BJ (cell line): ENCODE data around the gene C19orf85. TPM values are rescaled to one million over a fixed set of nuclear protein-coding genes. Genes with fewer than 3 reads are reported as not detected.

Experiments used
- CTCF ChIA-PET: fragments of 350-600 bp; formaldehyde crosslinking; extraction: SDS; loops from one replicate; lab custom pipeline; 2021; ENCODE audit warnings: antibody characterized with exemption, inconsistent platforms; lab: Yijun Ruan, JAX
- POLR2A ChIA-PET: fragments of 300-600 bp; sonication (Branson Sonifier 250); formaldehyde crosslinking; extraction: SDS; loops from one replicate; lab custom pipeline; 2021; ENCODE audit warnings: antibody characterized with exemption; lab: Charles Lee
- DNase-seq: peaks from one replicate; pipeline ENCODE4 v3.0.0-alpha.2; 2011; ENCODE audit warnings: low read depth
- H3K27me3 ChIP-seq: 2 replicates; pipeline ENCODE4 v1.6.0; 2011; ENCODE audit warnings: low read length; ENCODE audit not compliant: control insufficient read depth, insufficient read depth
- H3K36me3 ChIP-seq: 2 replicates; pipeline ENCODE4 v1.5.1; 2011; ENCODE audit warnings: low read length; ENCODE audit not compliant: control insufficient read depth, insufficient read depth
- H3K4me3 ChIP-seq: 2 replicates; pipeline ENCODE4 v1.5.1; 2011; ENCODE audit warnings: low read depth, mild to moderate bottlenecking, control low read depth, low read length
- polyA plus RNA-seq: library from polyadenylated mRNA; depleted of rRNA; stranded (reverse); fragments of >200 nt; gene quantifications from 2 replicates; pipeline ENCODE4 v1.2.3, GENCODE V29; 2011
- TF ChIP-seq, protein P1 (sequence below): IDR thresholded peaks from 2 replicates; pipeline ENCODE4 v1.5.1; 2011; ENCODE audit warnings: low read depth, mild to moderate bottlenecking, control low read depth, inconsistent platforms, low read length, moderate library complexity; ENCODE audit not compliant: insufficient read depth

C19orf85 gene
- polyA plus RNA-seq, 1 experiment: not detected

DNA sequence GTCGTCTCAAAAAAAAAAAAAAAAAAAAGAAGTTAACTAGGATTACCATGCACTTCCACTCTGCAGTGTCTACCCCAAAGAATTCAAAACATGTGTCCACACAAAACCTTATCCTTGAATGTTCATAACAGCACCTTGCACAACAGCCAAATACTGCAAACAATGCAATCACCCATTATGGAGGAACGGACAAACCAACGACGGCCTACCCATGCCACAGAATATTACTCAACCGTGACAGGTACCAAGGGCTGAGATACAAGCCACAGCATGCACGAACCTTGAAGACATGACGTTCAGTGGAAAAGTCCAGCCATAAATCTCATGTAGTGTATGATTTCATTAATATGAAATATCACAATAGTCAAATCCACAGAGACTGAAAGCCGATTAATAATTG, 18.5 kb downstream of the C19orf85 start:
- peaks cover 32% of the 10 kb centered on the region for H3K27me3 ChIP-seq
- DNase-seq: no peak
- POLR2A ChIA-PET: no interaction called here
- no peak overlapping the region for H3K4me3 ChIP-seq
- TF ChIP-seq, protein P1, sequence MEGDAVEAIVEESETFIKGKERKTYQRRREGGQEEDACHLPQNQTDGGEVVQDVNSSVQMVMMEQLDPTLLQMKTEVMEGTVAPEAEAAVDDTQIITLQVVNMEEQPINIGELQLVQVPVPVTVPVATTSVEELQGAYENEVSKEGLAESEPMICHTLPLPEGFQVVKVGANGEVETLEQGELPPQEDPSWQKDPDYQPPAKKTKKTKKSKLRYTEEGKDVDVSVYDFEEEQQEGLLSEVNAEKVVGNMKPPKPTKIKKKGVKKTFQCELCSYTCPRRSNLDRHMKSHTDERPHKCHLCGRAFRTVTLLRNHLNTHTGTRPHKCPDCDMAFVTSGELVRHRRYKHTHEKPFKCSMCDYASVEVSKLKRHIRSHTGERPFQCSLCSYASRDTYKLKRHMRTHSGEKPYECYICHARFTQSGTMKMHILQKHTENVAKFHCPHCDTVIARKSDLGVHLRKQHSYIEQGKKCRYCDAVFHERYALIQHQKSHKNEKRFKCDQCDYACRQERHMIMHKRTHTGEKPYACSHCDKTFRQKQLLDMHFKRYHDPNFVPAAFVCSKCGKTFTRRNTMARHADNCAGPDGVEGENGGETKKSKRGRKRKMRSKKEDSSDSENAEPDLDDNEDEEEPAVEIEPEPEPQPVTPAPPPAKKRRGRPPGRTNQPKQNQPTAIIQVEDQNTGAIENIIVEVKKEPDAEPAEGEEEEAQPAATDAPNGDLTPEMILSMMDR: no peak
- CTCF ChIA-PET: interaction anchor here (1.4 to 1.9 kb wide), 2 partner anchors 9 to 28 kb away, joined by 6 to 8 read pairs; no protein-coding TSS in a partner anchor
- no peaks in the 10 kb centered on the region for H3K36me3 ChIP-seq

DNA sequence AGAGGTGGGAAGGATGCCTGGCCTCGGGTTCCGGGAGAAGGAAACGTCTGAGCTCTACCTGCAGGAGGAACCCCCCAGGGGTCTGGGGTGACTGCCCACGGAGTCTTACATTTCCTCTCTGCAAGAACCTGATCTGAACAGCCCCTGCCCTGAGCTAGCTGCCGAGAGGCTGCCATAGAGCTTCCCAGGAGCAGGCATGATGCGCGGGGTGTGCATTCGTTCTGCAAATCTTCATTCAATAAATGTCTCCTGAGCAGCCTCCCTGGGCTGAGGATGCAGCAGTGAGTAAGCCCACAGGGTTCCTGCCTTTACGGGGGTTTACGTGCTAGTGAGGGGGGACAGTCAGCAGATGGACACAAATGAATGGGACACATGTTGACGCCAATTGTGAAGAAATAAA, 19.9 kb downstream of the C19orf85 start:
- Histone ChIP-seq H3K27me3 (peaks cover 35% of the 10 kb centered on the region), H3K4me3 (no peak overlapping the region), H3K36me3 (no peaks in the 10 kb centered on the region)
- ChIA-PET CTCF (interaction anchor here (0.6 to 2.1 kb wide), 5 partner anchors 9 to 284 kb away, joined by 3 to 10 read pairs (median 4); partner anchors contain the start of gene ISOC2), POLR2A (no interaction called here)
- no peak for DNase-seq
- TF ChIP-seq, protein P1: no peak

- H3K4me3 ChIP-seq: no peak overlapping the region
- ChIA-PET POLR2A (no interaction called here), CTCF (interaction anchor here (0.6 to 2.1 kb wide), 6 partner anchors 10 to 284 kb away, joined by 3 to 10 read pairs (median 4); partner anchors contain the start of gene ISOC2)
- no peak for DNase-seq
- H3K27me3 ChIP-seq: peaks cover 34% of the 10 kb centered on the region
- TF ChIP-seq, protein P1: no peak
- H3K36me3 ChIP-seq: no peaks in the 10 kb centered on the region
Measured at GRCh38 chr19:55443824-55444480, 20.6 kb downstream of the C19orf85 start.

DNA sequence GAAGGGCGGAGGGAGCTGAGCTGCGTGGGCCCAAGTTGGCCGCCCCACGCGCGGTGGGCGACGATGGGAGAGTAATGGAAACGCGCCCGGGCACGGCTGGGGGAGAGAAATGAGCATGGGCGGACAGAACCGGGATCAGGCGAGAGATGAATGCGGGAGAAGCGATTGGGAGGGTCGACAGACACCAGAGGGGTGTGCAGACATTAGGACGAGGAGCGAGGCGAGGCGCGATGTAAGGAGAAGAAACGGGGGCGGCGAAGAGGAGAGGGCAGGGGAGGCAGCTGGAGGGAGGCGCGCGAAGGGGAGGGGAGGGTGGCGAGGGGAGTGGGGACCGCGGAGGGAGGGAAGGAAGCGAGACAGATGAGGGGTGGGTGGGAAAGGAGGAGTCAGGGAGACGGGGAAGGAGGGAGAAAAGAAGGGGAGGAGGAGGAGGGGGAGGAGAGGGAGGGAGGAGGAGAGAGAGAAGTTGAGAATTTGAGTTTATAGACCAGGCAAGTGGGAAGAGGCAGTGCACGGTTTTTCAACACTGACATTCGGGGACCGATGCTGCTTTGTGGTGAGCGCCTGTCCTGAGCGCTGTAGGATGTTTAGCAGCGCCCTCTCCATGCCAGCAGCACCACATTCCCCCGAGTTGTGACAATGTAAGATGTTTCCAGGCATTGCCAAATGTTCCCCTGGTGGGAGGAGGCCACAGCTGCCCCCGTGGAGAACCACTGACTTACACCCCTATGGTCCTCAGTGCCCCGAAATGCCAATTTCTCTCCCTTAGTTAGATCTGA, 21.3 kb downstream of the C19orf85 start, which contains the start of gene SHISA7:
TSS of gene SHISA7 (minus strand) at position 256 of the 779 bp plus-strand sequence. CDS start 437 bp downstream, outside the sequence.
- TF ChIP-seq, protein P1: no peak
- ChIA-PET CTCF (interaction anchor here (1.0 to 2.1 kb wide), 3 partner anchors 10 to 25 kb away, joined by 4 to 10 read pairs (median 7); no protein-coding TSS in a partner anchor), POLR2A (no interaction called here)
- no peak for DNase-seq
- Histone ChIP-seq H3K36me3 (no peaks in the 10 kb centered on the region), H3K27me3 (peaks cover 35% of the 10 kb centered on the region), H3K4me3 (no peak within 1 kb of the TSS)
